KOPT-K1 (cell line): ENCODE data around the gene LRRC4B.

Experiments used
- H3K27ac ChIP-seq: fragments of 200-600 bp; sonication (generic); 2 replicates; pipeline ENCODE4 v1.5.1; 2016; ENCODE audit warnings: antibody characterized with exemption, mild to moderate bottlenecking, low read depth, low read length; ENCODE audit not compliant: poor library complexity, severe bottlenecking
- H3K36me3 ChIP-seq: fragments of 200-600 bp; sonication (generic); 2 replicates; pipeline ENCODE4 v1.5.1; 2017; ENCODE audit warnings: antibody characterized with exemption, mild to moderate bottlenecking, low read length, moderate library complexity; ENCODE audit not compliant: insufficient read depth
- H3K9me3 ChIP-seq: fragments of 200-600 bp; sonication (generic); 2 replicates; pipeline ENCODE4 v1.5.1; 2017; ENCODE audit warnings: antibody characterized with exemption, low read length, mild to moderate bottlenecking; ENCODE audit not compliant: insufficient read depth, poor library complexity, severe bottlenecking

LRRC4B gene

GRCh38 chr19:50562996-50563395 lies 5.2 kb downstream of the LRRC4B start:
- no peaks in the 10 kb centered on the region for H3K36me3 ChIP-seq
- H3K27ac ChIP-seq = no peak overlapping the region

GRCh38 chr19:50562329-50562728 lies 5.9 kb downstream of the LRRC4B start:
- Histone ChIP-seq H3K36me3 (no peaks in the 10 kb centered on the region), H3K27ac (no peak overlapping the region), H3K9me3 (no peaks in the 10 kb centered on the region)

More at GRCh38 chr19:50562996-50563395, 5.2 kb downstream of the LRRC4B start:
- no peaks in the 10 kb centered on the region for H3K9me3 ChIP-seq

GRCh38 chr19:50559636-50560035 lies 8.6 kb downstream of the LRRC4B start:
- H3K9me3 ChIP-seq = no peaks in the 10 kb centered on the region
- H3K36me3 ChIP-seq = no peaks in the 10 kb centered on the region
- H3K27ac ChIP-seq = no peak overlapping the region

GRCh38 chr19:50558449-50558848 lies 9.8 kb downstream of the LRRC4B start:
- Histone ChIP-seq H3K27ac (no peak overlapping the region), H3K9me3 (no peaks in the 10 kb centered on the region), H3K36me3 (no peaks in the 10 kb centered on the region)

GRCh38 chr19:50558039-50558438 lies 10.2 kb downstream of the LRRC4B start:
- no peak overlapping the region for H3K27ac ChIP-seq
- no peaks in the 10 kb centered on the region for H3K9me3 ChIP-seq
- no peaks in the 10 kb centered on the region for H3K36me3 ChIP-seq

GRCh38 chr19:50557009-50557613 lies 11.1 kb downstream of the LRRC4B start:
- Histone ChIP-seq H3K9me3 (no peaks in the 10 kb centered on the region), H3K36me3 (no peaks in the 10 kb centered on the region), H3K27ac (no peak overlapping the region)

GRCh38 chr19:50556282-50557008 lies 11.8 kb downstream of the LRRC4B start:
- no peak overlapping the region for H3K27ac ChIP-seq
- no peaks in the 10 kb centered on the region for H3K36me3 ChIP-seq
- H3K9me3 ChIP-seq = no peaks in the 10 kb centered on the region

GRCh38 chr19:50555450-50556281 lies 12.6 kb downstream of the LRRC4B start:
- Histone ChIP-seq H3K9me3 (no peaks in the 10 kb centered on the region), H3K27ac (no peak overlapping the region), H3K36me3 (no peaks in the 10 kb centered on the region)

- Histone ChIP-seq H3K36me3 (no peaks in the 10 kb centered on the region), H3K9me3 (no peaks in the 10 kb centered on the region), H3K27ac (no peak overlapping the region)
These were observed 13.2 kb downstream of the LRRC4B start for GRCh38 chr19:50555033-50555432.

GRCh38 chr19:50554212-50554611 lies 14.0 kb downstream of the LRRC4B start:
- Histone ChIP-seq H3K36me3 (no peaks in the 10 kb centered on the region), H3K9me3 (no peaks in the 10 kb centered on the region), H3K27ac (no peak overlapping the region)

- no peaks in the 10 kb centered on the region for H3K9me3 ChIP-seq
- H3K36me3 ChIP-seq = no peaks in the 10 kb centered on the region
- no peak overlapping the region for H3K27ac ChIP-seq
These were observed 15.0 kb downstream of the LRRC4B start for GRCh38 chr19:50553134-50553703.

GRCh38 chr19:50552540-50552939 lies 15.7 kb downstream of the LRRC4B start:
- Histone ChIP-seq H3K27ac (no peak overlapping the region), H3K36me3 (no peaks in the 10 kb centered on the region), H3K9me3 (no peaks in the 10 kb centered on the region)

- Histone ChIP-seq H3K27ac (no peak overlapping the region), H3K9me3 (no peaks in the 10 kb centered on the region), H3K36me3 (no peaks in the 10 kb centered on the region)
These were observed 16.5 kb downstream of the LRRC4B start for GRCh38 chr19:50551715-50552187.

- Histone ChIP-seq H3K9me3 (no peaks in the 10 kb centered on the region), H3K36me3 (no peaks in the 10 kb centered on the region), H3K27ac (no peak overlapping the region)
These were observed 17.1 kb downstream of the LRRC4B start for GRCh38 chr19:50551034-50551714.
